ENCODE data around the gene TMEM245.

Gene TMEM245

GRCh38 chr9:109143881-109144562 is 24.3 kb upstream of the TMEM245 start:
- no peak overlapping the region for H3K4me3 ChIP-seq (ENCODE audit: low read depth, low read length)
- peak; percentile 83 for DNase-seq (ENCODE audit: low read depth)
- TF ChIP-seq MYC (IDR thresholded peaks at IDR 0.05; ENCODE audit: low read depth, low read length) (peak; percentile 76), POLR2A (IDR thresholded peaks at IDR 0.05; ENCODE audit: extremely low read depth, insufficient read length) (no peak), CTCF (IDR thresholded peaks at IDR 0.05; ENCODE audit: low read depth, low read length) (peak; percentile 65), MAX (IDR thresholded peaks at IDR 0.05; ENCODE audit: low read depth, low read length) (peak; percentile 79)

GRCh38 chr9:109141375-109141774 is 21.6 kb upstream of the TMEM245 start:
- H3K4me3 ChIP-seq (ENCODE audit: low read depth, low read length) = no peak overlapping the region
- DNase-seq (ENCODE audit: low read depth) = no peak
- TF ChIP-seq CTCF (IDR thresholded peaks at IDR 0.05; ENCODE audit: low read depth, low read length) = no peak
- no peak for TF ChIP-seq MAX (IDR thresholded peaks at IDR 0.05; ENCODE audit: low read depth, low read length)
- TF ChIP-seq MYC (IDR thresholded peaks at IDR 0.05; ENCODE audit: low read depth, low read length) = no peak
- TF ChIP-seq POLR2A (IDR thresholded peaks at IDR 0.05; ENCODE audit: extremely low read depth, insufficient read length) = no peak

- DNase-seq (ENCODE audit: low read depth) = no peak
- H3K4me3 ChIP-seq (ENCODE audit: low read depth, low read length) = no peak overlapping the region
- TF ChIP-seq POLR2A (IDR thresholded peaks at IDR 0.05; ENCODE audit: extremely low read depth, insufficient read length) = no peak
- no peak for TF ChIP-seq MYC (IDR thresholded peaks at IDR 0.05; ENCODE audit: low read depth, low read length)
- no peak for TF ChIP-seq MAX (IDR thresholded peaks at IDR 0.05; ENCODE audit: low read depth, low read length)
- no peak for TF ChIP-seq CTCF (IDR thresholded peaks at IDR 0.05; ENCODE audit: low read depth, low read length)
Measured at GRCh38 chr9:109139851-109140250, 20.1 kb upstream of the TMEM245 start.

GRCh38 chr9:109138421-109138820 is 18.7 kb upstream of the TMEM245 start:
- DNase-seq (ENCODE audit: low read depth) = no peak
- TF ChIP-seq MYC (IDR thresholded peaks at IDR 0.05; ENCODE audit: low read depth, low read length) (no peak), MAX (IDR thresholded peaks at IDR 0.05; ENCODE audit: low read depth, low read length) (no peak), POLR2A (IDR thresholded peaks at IDR 0.05; ENCODE audit: extremely low read depth, insufficient read length) (no peak)
- no peak overlapping the region for H3K4me3 ChIP-seq (ENCODE audit: low read depth, low read length)

GRCh38 chr9:109134167-109134578 is 14.4 kb upstream of the TMEM245 start:
- no peak overlapping the region for H3K4me3 ChIP-seq (ENCODE audit: low read depth, low read length)
- no peak for DNase-seq (ENCODE audit: low read depth)
- TF ChIP-seq MYC (IDR thresholded peaks at IDR 0.05; ENCODE audit: low read depth, low read length) = no peak
- no peak for TF ChIP-seq CTCF (IDR thresholded peaks at IDR 0.05; ENCODE audit: low read depth, low read length)
- no peak for TF ChIP-seq POLR2A (IDR thresholded peaks at IDR 0.05; ENCODE audit: extremely low read depth, insufficient read length)
- no peak for TF ChIP-seq MAX (IDR thresholded peaks at IDR 0.05; ENCODE audit: low read depth, low read length)

GRCh38 chr9:109133533-109133932 is 13.8 kb upstream of the TMEM245 start:
- TF ChIP-seq CTCF (IDR thresholded peaks at IDR 0.05; ENCODE audit: low read depth, low read length) = no peak
- TF ChIP-seq MYC (IDR thresholded peaks at IDR 0.05; ENCODE audit: low read depth, low read length) = no peak
- no peak for TF ChIP-seq POLR2A (IDR thresholded peaks at IDR 0.05; ENCODE audit: extremely low read depth, insufficient read length)
- no peak for TF ChIP-seq MAX (IDR thresholded peaks at IDR 0.05; ENCODE audit: low read depth, low read length)
- no peak for DNase-seq (ENCODE audit: low read depth)
- no peak overlapping the region for H3K4me3 ChIP-seq (ENCODE audit: low read depth, low read length)
